NCI-H1436 treated with DMSO at 0.1 percent for 48 hours (cell line): ENCODE results near the gene ZER1.
"Not testable (repeated sequence)": the region's sequence is repeated elsewhere in the genome, so short reads cannot be mapped to it uniquely, and the experiment has no call there.

Experiments
- DNase-seq: peaks from one replicate; lab custom pipeline; 2025; lab: John Stamatoyannopoulos, UW

ZER1 gene

DNA sequence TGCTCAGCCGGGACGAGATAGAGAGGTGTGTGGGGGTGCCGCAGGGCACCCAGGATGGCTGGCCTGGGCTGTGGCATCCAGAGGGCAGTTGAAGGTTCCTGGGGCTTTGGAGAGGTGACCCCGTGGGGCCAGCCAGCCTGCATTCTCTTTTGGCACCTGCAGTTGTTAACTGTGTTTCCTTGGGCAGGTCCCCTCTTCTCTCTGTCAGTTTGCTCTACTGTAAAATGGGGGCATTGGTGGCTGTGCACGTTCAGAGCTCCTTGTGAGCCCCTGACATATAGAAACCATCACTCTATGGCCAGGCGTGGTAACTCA is 56.3 kb downstream of the ZER1 start:
- DNase-seq = no peak

DNA sequence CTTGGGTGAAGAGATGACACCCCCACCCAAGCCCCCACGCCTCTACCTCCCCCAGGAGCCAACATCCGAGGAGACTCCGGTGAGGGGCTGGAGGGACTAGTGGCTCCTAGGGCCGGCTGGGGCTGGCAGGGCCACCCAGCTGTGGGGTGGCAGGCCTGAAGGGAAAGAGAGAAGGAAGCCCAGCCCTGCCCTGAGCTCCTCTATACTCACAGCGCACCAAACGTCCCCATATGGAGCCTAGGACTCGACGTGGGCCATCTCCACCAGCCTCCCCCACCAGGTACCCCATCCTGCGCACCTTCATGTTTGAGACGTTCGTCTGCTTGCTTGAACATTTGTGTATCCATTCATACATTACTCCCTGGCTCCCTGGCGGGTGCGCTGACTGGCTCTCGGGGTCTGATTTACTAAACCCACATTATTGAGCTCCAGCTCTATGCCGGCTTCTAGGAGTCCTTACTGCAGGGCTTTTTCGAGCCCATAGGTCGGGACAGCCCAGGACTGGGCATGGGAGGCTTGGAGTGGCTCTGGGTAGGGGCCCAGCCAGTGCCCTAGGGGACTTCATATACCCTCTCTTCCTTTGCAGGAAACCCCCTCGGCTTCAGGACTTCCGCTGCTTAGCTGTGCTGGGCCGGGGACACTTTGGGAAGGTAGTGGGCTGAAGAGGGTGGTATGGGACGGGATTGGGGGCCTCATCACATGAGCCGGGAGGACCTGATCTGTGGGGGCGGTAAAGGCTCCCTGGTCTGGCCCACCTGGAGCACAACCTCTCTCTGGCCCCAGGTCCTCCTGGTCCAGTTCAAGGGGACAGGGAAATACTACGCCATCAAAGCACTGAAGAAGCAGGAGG is 56.9 kb downstream of the ZER1 start:
- DNase-seq = no peak

DNA sequence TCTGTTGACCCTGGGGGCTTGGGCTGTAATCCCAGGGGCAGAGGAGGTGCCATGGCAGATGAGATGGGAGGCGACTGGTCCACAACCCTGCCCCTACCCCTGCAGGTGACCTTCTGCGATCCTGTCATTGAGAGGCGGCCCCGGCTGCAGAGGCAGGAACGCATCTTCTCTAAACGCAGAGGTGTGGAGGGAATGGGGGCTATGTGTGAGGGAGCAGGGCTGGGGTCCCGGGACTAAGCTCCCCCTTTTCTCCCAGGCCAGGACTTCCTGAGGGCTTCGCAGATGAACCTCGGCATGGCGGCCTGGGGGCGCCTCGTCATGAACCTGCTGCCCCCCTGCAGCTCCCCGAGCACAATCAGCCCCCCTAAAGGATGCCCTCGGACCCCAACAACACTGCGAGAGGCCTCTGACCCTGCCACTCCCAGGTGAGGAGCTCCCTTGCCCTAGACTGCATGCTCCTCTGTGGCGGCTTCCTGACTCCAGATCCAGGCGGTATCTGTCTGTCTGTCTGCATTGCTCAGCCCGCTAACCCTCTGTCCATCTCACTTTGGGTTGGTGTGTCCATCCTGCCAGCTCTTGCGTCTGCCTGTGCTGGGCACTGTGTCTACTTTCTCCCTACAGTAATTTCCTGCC is 57.7 kb downstream of the ZER1 start:
- no peak for DNase-seq

DNA sequence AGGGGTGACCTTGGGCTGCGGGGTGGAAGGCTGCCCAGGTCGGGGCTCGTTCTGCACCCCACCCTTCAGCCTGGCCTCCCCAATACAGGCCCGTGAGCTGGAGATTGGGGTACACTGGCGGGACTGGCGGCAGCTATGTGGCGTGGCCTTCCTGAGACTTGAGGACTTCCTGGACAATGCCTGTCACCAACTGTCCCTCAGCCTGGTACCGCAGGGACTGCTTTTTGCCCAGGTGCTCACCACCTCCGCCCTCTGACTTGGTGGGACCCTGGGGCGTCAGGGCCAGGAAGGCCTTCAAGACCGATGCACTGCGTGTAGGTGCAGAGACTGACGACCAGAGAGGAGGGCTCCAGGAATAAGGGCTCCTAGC is 58.3 kb downstream of the ZER1 start:
- DNase-seq = no peak

DNA sequence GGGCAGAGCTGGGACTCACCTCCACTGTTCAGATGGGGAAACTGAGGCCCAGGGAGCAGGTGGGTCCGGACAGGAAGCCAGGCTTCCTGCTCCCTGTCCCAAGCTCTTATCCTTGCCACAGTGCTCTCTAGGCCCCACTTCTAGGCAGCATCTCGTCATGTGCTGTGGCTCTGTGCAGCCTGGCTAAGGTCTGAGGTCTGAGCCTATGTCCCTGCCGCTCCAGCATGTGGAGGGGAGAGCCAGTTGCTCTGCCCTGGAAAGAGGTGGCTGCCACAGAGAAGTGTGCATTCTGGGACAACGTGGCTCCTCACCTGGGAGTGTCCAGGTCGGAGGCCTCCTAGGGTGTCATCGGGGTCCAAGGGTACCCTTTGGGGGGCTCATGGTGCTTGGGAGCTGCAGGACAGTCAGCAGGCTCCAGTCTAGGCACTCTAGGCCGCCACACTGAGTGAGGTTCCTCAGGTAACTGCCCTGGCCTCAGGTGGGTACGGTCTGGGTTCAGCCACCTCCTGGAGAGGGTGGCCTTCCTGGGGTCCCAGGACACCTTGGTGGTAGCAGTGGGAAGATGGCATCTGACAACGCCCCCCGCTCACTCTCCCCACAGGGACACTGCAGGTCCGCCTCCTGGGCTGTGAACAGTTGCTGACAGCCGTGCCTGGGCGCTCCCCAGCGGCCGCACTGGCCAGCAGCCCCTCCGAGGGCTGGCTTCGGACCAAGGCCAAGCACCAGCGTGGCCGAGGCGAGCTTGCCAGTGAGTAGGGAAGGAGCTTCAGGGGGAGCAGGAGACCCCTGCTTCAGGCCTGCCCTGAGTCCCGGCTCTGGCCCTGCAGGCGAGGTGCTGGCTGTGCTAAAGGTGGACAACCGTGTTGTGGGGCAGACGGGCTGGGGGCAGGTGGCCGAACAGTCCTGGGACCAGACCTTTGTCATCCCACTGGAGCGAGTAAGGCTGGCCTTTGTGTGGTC is 59.0 kb downstream of the ZER1 start:
- DNase-seq = no peak

DNA sequence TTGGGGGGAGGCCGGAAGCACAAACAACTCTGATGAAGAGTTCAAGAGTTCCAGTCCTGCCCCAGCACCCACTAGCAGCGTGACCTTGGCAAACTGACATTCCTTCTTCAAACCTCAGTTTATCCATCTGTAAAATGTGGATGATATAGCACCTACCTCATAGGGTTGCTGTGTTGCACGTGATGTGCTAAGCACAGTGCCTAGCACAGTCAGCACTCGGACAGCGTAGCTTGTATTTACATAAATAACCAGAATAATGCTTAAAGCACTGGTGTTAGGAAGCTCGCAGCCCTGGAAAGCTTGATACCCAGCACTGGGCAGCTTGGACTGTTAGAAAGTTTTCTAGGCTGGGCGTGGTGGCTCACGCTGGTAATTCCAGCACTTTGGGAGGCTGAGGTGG is 64.3 kb downstream of the ZER1 start:
- no peak for DNase-seq

DNA sequence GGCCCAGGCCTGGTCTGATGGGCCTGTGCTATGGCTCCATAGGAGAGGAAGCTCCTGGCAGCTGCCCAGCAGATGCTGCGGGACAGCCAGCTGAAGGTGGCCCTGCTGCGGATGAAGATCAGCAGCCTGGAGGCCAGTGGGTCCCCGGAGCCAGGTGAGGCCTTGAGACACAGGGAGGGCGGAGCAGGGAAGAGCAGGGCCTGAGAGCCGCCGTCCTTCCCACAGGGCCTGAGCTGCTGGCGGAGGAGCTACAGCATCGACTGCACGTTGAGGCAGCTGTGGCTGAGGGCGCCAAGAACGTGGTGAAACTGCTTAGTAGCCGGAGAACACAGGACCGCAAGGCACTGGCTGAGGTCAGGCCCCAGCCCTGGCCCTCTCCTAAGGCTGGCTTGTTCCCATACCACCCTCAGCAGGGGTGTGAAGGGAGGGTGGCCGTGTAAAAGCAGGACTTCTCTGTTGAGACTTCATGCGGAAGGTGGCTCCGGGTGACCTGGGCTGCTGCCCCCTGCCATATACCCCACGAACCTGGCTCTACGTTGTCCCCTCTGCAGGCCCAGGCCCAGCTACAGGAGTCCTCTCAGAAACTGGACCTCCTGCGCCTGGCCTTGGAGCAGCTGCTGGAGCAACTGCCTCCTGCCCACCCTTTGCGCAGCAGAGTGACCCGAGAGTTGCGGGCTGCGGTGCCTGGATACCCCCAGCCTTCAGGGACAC is 64.9 kb downstream of the ZER1 start:
- DNase-seq = no peak

DNA sequence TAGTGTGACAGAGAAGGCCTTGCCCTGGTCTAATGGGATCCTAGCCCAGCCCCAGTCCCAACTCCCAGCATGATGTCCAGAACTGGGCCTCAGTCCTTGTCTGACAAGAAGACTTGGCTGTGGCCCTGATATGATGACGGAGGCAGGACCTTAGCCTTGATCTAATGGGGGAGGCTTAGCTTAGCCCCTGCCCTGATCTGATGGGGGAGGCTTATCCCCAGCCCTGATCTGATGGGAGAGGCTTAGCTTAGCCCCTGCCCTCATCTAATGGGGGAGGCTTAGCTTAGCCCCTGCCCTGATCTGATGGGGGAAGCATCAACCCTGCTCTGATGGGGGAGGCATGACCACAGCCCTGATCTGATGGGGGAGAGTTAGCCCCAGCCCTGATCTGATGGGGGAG is 65.7 kb downstream of the ZER1 start:
- DNase-seq = no peak

DNA sequence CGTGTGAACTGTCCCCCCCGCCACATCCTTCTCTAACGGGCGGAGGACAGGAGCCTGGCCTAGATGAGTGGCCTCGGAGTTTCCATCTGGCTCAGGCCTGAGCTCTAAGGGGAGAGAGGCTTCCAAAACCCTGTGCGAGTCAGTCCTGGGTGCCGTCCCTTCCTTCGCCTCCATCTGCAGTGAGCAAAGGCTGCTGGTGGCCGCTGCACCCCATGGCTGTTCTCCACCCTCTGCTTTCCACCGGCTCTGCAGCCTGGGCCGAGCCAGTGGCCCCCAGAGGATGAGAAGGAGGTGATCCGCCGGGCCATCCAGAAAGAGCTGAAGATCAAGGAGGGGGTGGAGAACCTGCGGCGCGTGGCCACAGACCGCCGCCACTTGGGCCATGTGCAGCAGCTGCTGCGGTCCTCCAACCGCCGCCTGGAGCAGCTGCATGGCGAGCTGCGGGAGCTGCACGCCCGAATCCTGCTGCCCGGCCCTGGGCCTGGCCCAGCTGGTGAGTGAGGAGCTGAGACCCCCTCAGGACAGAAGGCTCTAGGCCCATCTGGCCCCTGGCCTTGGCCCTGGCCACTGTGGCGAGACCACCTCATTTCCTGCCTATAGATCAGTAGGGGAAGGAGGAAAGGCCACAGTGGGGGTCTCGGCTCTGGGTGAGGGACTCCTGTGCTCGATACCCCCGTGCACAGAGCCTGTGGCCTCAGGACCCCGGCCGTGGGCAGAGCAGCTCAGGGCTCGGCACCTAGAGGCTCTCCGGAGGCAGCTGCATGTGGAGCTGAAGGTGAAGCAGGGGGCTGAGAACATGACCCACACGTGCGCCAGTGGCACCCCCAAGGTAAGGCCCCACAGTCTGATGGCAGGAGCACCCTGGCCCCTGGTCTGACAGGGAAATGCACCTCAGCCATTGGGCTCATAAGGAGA is 66.4 kb downstream of the ZER1 start:
- no peak for DNase-seq

DNA sequence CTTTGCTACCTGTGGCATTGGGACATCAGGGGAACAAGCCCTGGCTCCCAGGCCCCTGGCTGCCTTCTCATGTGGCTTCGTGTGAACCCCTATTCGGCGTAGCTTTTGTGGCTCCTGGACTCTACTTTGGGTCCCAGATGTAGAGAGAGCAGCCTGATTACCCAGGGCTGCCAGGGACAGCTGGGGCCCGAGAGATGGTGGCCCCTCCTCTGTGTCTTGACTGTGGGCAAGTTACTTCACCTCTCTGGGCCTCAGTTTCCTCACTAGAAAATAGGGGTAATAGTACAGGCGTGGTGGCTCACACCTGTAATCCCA is 67.4 kb downstream of the ZER1 start:
- no peak for DNase-seq

DNA sequence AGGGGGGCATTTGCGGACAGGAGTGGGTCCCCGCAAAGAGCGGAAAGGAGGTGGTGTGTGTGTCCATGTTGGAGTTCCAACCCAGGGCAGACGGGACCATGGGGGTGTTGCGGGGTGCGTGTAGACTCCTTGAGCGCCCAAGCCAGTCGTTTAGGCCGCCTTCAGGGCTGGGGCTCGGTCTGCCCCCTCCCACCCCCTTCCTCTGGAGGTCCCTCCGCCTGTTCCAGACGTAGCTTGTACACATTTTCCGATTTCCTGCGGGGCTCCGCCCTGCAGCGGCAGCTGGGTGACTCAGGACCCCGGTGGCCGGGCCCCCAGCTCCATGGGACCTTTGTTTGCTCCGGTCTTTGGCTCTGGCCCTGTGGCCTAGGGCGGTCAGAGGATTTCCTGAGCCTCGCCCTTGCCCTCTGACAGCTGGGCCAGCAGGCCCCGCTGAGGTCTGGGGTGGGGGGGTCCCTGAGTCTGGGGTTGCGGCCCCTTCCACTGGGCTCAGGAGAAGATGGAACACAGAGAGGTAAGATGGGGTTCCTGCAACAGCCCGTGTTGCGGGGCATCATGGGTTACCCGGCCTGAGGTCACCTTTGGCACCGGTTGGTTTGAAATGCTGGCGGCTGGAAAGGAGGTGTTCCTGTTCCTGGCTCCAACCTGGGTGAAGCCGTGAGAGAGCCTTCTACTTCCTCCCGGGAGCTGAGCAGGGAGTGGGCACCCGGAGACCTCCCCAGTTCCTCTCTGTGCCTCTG is 67.9 kb downstream of the ZER1 start:
- no peak for DNase-seq

DNA sequence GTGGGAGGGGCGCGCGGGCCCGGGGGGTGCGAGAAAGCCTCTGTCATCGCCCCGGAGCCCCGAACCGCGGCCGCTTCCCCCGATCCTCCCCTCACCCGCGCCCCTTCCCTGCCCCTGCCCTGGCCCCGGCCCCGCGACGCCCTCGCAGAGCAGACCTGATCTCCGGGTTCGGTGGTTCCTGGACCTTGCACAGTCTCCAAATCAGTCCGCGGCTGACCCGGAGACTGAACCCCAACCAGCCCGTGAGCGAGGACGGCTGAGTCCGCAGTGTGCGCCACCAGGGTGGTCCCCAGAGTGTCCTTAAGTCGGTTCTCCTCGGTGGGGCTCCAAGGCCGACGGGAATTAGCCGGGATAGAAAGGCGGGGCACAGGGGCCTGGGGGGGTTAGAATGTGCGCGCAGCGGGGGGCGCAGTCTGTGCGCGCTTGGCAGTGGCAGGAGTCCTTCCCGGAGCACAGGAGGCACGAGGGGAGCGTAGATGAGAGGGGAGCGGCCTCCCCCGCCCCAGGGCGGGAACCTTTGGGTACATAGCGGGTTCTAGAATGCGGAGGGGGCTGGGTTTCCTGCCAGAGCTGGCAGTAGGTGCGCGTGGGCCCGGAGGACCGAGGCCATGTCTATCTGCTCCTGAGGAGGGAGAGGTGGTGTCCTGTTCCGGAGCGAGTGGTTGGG is 68.6 kb downstream of the ZER1 start:
- DNase-seq = no peak

DNA sequence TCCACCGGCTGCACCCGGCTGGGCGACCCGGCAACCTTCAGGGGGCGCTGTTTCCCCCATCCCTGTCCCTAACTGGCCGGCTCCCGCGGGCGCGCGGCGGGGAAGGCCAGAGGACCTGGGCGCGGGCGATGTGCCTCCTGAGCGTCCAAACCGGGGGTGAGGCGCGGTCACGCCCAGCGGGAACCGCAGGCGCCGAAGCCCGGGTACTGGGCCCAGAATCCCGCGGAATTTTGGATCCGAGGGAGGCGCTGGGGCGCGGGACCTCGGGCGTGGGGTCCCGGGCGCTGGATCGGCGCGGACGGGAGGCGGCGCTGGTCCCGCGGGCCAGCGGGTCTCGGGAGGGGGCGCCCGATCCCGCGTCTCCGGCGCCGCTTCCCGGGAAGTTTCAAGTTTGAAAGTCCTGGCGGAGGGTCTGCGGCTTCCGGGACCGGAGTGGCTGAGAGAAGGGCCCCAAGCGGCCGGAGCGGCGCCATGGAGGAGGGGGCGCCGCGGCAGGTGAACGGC is 69.2 kb downstream of the ZER1 start, which contains the start of gene PKN3:
Gene PKN3 (plus strand): TSS at position 59 of the 504 bp plus-strand sequence. CDS start 413 bp downstream, at position 472.
- DNase-seq = no peak

DNA sequence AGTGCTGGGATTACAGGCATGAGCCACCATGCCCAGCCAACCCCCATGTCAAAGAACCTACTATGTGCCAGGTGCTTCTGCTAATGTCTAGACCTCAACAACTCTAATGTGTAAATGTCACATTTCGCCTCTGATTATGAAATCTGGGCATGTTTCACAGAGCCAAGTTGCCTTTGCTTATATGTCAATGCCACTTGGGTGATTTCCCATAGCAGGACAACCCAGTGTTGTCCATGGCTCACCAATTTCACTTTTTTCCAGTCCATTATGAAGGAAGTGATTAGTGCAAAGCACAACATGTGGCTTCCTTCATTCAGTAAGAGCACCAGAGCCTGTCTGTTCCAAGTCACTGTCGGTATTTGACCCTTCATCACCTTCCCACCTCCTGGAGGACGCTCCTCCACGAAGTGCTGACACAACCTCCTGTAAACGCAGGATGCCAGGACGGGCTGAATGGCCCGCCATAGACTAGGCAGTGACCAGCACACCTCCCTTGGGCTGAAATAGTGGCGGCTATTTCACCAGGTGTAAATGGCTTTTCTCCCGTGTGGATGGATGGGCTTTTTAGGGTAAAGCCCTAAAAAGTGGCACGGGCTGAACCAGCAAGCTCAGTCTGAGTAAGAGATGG is 70.4 kb downstream of the ZER1 start:
- DNase-seq = no peak

DNA sequence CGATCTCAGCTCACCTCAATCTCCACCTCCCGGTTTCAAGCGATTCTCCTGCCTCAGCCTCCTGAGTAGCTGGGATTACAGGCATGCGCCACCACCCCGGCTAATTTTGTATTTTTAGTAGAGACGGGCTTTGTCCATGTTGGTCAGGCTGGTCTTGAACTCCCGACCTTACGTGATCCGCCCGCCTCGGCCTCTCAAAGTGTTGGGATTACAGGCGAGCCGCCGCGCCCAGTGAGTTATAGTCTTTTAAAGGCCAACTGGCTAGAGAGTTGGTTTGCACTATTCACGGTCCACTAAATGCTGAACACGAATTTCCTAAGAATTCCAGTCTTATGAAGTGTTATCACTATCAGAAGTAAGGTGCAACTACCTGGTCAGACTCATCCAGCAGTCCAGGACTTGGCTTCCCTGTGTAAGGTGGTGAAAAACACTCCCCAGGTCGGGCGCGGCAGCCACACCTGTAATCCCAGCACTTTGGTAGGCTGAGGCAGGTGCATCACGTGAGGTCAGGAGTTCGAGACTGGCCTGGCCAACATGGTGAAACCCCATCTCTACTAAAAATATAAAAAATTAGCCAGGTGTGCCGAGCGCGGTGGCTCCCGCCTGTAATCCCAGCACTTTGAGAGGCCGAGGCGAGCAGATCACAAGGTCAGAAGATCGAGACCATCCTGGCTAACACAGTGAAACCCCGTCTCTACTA is 72.5 kb downstream of the ZER1 start:
- not testable (repeated sequence) for DNase-seq

DNA sequence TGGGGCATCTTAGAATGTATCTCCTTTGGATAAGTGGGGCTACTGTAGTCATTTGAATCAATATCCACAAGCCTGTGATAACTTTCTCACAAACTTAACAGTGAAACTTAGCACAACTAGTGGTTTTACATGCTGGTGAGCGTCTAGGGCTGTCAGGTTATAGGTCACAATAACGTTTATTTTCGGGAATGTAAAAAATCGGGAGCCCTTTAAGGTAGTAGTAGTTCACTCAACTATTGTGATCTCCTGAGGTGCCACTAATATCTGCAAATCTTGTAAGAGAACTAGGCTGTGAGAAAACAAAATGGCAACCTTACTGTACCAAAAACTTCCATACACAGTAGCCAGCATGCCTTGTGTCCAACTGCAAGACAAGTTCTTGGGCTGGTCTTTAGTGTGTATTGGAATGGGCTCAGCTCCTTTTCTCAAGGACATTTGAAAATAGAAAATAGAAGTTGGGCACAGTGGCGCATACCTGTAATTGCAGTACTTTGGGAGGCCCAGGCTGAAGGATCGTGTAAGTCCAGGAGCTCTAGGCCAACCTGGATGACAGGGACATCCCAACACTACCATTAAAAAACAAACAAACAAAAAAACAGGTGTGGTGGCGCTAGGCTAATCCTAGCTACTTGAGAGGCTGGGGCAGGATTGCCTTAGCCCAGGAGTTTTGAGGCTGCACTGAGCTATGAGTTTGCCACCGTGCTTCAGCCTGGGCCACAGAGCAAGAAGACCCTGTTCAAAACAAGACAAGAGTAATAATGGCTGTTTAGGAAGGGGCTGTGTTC is 74.6 kb downstream of the ZER1 start:
- DNase-seq = no peak

DNA sequence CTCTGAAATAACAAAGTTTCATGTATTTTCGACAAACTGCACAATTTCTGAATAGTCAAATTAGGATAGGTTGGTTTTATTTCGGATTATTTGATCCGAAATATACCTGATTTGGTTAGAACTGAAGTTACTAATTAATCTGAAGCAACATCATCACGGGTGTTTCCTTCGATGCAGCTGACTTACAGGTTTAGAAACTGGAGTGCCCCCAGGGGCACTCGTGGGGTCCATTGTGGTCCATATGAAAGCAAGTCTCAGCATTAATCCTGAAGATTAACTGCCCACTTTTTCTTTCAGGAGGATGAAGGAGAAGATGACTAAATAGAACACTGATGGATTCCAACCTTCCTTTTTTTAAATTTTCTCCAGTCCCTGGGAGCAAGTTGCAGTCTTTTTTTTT is 77.4 kb downstream of the ZER1 start:
- DNase-seq = no peak

DNA sequence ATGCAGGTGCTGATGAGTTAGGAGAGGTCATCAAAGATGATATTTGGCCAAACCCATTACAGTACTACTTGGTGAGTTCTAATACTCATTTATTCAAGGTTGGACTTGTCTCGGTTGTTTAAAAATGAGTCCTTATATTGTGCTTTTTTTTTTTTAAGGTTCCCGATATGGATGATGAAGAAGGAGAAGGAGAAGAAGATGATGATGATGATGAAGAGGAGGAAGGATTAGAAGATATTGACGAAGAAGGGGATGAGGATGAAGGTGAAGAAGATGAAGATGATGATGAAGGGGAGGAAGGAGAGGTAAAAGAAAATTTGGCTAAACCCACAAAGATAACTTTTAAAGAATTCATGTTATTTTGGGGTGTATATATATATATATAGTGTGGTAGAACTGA is 78.0 kb downstream of the ZER1 start:
- DNase-seq = not testable (repeated sequence)
